Stimulated activated CD8-positive, alpha-beta memory T cell treated with anti-CD3 and anti-CD28 coated beads, Interleukin-12 subunit alpha, Interleukin-12 subunit beta, amount 100 ng/mL, for 24 hours (primary cell): ENCODE data around the gene HMX2.

Source experiments
- DNase-seq: peaks from one replicate; pipeline ENCODE4 v3.0.0-alpha.2; 2020; ENCODE audit errors: extremely low read depth

The HMX2 gene

DNA sequence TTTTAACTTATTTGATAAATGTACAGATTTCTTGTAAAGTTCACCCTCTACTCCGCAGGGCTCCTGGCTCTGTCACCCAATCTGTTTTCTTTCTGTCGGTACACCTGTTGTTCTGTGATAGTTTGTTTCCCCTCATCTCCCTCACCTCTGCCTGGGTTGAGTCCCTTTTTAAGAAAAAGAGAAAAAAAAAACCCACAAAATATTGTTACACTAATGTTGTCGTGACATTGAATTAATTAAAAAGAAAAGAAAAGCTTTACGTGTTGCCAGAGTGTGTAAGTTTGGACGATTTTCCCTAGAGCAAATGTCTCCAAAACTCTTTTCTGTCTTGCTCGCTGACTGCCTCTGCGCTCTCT is 8.8 kb upstream of the HMX2 start:
- no peak for DNase-seq

GRCh38 chr10:123139521-123140163 is 8.3 kb upstream of the HMX2 start:
- DNase-seq = no peak

- DNase-seq = no peak
These were observed 7.6 kb upstream of the HMX2 start for GRCh38 chr10:123140164-123140982.

- no peak for DNase-seq
These were observed 6.9 kb upstream of the HMX2 start for GRCh38 chr10:123140983-123141390.

DNA sequence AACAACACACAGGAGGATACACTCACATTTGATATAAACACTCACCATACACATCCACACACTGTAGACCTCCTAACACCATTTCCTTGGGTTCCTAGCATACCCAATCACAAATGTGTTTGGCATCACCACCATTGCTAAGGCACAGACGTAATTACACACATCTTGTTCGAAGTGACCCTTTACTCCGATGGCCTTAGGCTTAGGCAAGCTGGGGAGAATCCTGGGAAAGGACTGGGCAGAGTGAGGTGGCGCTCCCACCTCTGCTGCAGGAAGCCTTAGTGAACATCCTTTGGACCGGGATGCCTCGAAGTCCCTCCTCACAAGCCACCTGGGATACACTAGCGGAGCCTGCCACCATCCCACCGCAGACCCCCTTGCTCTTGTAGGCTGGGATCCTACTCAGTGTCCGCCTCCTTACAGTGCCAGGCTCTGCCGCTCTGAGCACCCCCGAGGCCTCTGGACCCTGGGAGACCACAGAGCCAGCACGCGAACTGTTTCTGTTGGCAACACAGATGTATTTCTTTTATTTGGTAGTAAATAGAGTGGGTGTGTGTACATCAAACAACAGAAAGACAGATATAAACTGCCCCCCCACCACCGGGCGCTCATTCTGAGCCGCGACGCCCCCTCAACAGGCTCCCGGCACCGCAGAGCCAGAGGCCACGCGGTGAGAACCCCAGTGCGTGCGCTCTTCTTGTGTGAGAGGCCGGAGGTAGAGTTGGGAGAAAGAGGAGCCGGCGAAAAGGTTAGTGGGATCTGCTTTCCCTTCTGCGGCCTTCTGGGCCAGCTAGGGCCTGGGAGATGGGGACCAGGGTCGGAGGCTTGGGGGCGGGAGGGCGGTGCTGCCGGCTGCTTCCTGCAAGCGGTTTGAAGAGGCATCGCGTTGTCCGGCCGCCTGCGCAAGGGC is 5.9 kb upstream of the HMX2 start:
- no peak for DNase-seq

DNA sequence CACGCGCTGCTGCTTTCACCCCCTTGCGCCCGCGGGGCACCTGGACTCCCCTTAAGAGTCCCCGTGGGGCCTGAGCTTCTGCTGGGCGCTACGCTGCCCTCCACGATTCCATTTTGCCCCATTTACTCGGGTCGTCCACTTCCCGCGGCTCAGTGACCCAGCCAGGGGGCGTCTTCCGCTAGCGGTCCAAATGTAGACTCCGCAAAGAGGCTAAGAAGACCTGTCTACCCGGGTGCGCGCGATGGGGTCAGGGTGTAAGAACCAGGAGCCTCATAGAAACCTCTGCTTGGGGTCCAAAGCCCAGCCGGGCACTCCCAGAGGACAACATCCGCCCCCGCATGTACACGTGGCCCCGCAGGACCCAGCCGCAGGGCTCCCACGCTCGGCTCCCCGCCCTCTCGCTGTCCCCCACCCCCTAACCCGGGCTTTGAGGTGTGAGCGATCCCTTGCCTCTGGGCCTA is 5.2 kb upstream of the HMX2 start:
- DNase-seq = no peak

GRCh38 chr10:123143162-123143824 is 4.6 kb upstream of the HMX2 start:
- DNase-seq = no peak

GRCh38 chr10:123143825-123144168 is 4.1 kb upstream of the HMX2 start:
- DNase-seq = no peak

DNA sequence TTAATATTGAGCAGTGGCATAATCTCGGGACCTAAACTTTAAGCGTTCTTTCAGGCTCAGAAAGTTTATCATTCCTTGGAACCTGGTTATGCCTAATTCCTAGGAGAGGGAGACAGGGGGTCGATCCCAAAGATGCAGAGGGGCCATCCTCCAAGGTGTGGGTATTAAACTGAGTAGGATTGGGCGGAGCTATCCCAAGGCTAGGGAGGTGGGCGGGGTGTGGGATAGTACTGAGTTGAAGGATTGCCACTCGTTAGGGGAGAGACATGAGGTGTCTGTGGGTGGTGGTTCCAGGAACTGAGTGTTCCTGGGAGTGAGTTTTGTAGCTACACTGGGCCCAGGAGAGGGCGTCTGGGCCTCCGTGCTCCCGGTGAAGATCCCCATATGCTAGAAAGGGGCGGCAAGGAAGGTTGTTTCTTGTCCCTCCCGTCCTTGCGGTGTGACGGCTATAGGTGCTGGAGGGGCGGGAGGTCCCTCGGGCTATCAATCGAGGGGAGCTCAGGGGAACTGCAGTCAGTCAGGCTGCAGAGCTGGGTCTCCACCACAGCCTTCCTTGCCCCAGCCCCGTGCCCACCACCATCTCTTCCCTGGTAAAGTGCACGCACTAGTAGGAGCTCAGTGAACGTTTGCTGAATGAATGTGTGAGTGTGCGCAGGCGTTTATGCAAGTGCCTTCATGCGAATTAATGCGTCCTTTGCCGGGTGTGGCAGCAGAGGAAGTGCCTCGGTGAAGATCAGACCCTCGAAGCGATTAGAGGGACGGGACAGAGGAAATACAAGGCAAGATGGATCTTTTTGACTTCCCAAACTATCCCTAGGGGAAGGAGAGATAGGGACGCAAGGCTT is 3.0 kb upstream of the HMX2 start:
- no peak for DNase-seq

DNA sequence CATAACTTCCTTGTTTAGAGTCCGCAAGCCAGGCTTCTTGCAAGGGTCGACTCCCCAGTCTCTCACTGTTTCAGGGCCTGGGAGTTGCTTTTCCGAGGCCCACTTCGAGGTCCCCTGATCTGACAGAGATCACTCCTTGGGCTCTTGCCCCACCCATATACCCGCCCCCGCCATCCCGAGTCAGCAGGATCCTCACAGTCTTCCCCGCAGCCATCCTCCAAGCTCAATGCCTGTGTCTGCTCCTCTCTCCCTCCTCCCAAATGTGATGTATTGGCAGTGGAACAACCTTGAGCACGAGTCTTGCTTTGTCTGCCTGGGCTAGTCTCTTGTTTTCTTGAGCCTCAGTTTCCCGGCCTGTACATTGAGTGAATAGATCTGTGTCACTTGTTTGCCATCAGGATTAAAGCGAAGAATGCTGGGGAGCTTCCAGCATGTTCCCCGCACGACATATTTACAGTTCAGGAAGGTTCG is 2.4 kb upstream of the HMX2 start:
- no peak for DNase-seq

- DNase-seq = no peak
These were observed 1.7 kb upstream of the HMX2 start for GRCh38 chr10:123146013-123146893.

- no peak for DNase-seq
These were observed 872 bp upstream of the HMX2 start for GRCh38 chr10:123146894-123147634.

- no peak for DNase-seq
These were observed 652 bp downstream of the HMX2 start for GRCh38 chr10:123148414-123149161.

DNA sequence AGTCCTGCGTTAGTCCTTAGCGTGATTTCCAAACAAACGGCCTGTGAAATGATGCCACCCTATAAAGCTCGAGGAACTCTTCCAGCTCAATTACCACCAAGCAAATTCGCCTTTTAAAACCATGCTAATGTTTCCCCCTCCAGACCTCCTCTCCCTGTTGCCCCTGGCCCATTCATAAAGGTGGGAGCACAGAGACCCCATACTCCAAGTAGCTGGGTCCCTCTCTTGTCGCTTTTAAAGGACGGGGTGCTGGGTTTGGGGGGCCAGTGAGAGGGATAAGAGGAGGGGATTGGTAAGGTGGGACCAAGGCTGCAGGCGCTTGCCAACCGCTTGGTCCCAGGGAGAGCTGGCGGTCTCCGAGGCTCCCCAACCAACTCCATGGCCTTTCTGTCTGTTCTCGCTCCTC is 1.2 kb downstream of the HMX2 start:
- DNase-seq = no peak

- DNase-seq = no peak
These were observed 1.8 kb downstream of the HMX2 start for GRCh38 chr10:123149568-123150270.

GRCh38 chr10:123150271-123150985 is 2.5 kb downstream of the HMX2 start:
- DNase-seq = no peak
